ENCODE measurements around the gene ADAMTS13.
"Not testable (repeated sequence)": the region's sequence is repeated elsewhere in the genome, so short reads cannot be mapped to it uniquely, and the experiment has no call there.

Gene ADAMTS13

DNA sequence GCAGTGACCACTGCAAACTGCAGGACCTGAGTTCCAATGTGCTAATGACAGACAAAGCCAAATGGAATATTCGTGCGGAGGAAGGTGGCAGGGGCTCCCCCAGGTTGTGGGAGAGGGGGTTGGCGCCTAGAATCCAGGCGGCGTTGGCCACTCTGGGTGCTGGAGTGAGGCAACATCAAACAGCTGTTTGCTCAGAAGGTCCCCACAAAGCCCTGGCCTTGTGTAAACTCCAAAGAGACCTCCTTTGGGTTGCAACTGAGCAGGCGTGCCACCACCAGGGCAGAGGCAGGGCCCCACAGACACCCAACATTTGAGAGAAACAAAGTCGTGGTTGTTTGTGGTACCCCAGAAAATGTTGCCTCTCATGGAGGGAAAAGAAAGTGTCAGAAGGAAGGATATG lies 31.5 kb upstream of the ADAMTS13 start:
- no peak overlapping the region for H3K27ac ChIP-seq
- no peak for DNase-seq (ENCODE audit: low read depth, low spot score)

DNA sequence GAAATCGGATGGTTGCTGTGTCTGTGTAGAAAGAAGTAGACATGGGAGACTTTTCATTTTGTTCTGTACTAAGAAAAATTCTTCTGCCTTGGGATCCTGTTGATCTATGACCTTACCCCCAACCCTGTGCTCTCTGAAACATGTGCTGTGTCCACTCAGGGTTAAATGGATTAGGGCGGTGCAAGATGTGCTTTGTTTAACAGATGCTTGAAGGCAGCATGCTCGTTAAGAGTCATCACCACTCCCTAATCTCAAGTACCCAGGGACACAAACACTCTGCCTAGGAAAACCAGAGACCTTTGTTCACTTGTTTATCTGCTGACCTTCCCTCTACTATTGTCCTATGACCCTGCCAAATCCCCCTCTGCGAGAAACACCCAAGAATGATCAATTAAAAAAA lies 30.7 kb upstream of the ADAMTS13 start:
- not testable (repeated sequence) for DNase-seq (ENCODE audit: low read depth, low spot score)

DNA sequence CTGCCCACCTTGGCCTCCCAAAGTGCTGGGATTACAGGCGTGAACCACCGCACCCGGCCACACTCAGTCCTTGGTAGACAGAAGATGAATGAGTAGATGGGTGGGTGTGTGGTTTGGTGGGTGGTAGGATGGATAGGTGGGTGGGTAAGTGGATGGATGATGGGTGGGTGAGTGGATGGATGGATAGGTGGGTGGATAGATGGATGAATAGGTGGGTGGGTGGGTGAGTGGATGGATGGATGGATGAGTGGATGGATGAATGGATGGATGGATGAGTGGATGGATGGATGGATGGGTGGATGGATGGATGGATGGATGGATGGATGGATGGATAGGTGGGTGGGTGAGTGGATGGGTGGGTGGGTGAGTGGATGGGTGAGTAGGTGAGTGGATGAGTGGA lies 29.9 kb upstream of the ADAMTS13 start:
- not testable (repeated sequence) for DNase-seq (ENCODE audit: low read depth, low spot score); H3K27ac ChIP-seq

More for the DNA sequence above, 30.7 kb upstream of the ADAMTS13 start:
- H3K27ac ChIP-seq = not testable (repeated sequence)

DNA sequence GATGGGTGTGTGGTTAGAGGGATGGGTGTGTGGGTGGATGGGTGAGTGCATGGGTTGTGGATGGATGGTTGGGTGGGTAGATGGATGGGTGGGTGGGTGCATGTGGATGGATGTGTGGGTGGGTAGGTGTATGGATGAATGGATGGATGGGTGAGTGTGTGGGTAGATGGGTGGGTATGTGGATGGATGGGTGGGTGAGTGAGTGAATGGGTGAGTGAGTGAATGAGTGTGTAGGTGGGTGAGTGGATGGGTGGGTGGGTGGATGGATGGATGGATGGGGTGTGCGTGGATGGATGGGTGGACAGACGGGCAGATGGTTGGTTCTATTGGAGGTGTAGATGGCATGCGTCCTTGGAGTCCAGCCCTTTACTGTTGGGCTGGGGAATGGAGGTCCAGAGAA lies 28.8 kb upstream of the ADAMTS13 start:
- DNase-seq (ENCODE audit: low read depth, low spot score) = no peak

DNA sequence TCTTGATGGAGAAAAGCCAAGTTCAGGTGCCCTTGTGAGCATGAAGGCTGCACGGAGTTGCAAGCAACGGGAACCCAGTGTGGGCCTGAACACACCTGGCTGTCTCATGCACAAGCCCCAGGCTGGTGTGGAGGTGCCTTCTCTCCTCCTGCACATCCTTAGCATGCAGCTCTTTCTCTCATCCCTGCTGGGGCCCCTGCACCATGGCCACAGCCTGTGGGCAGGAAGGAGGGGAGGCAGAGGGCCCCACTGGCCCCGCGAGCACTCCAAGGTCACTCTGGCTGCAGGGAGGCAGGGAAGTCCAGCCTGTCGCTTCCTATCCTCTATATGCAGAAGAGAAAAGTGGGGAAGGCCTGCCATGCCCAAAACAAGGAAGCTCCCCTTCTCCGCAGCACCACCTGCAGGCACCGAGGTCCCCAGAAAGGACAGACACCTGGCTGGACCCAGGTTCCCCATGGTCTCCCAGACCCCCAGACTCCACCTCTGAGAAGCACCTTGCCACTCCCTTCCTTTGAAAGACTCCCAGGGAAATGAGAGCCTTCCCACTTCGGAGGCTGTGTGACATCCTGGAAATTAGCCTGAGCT lies 27.4 kb upstream of the ADAMTS13 start:
- H3K27ac ChIP-seq = no peak overlapping the region
- no peak for DNase-seq (ENCODE audit: low read depth, low spot score)

More for the DNA sequence above, 28.8 kb upstream of the ADAMTS13 start:
- no peak overlapping the region for H3K27ac ChIP-seq

DNA sequence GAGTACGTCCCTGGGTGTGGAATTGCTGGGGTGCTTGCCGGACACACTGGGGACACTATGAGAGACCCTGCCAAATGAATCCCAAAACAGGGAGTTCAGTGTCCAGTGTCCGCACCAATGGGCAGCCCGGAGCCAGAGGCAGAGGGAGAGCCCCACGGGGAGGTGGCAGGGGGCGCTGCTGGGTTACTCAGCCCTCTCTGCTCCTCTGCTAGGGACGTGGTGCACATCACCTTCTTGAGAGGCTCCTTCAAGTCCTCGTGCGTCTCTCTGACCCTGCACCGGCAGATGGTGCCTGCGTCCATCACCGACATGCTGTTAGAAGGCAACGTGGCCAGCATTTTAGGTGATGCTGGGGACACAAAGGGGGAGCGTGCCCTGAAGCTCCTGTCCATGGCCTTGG lies 25.2 kb upstream of the ADAMTS13 start:
- H3K27ac ChIP-seq = no peak overlapping the region
- no peak for DNase-seq (ENCODE audit: low read depth, low spot score)

DNA sequence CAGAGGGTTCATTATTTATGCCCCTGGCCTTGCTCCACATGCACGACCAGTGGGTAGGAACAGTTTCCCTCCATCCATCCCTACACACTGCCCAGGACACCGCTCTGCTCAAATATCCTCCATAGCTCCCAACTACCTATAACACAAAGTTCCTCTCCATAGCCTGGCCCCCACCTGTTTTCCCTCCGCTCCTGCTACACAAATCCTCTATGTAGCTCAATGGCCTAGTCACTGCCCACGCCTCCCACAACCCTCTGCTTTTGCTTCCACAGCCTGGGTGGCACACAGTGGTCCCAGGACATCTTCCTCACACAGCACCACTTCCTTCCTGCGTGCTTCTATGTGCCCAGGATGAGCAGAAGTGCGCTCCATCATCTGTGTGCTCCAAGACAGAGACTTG lies 24.8 kb upstream of the ADAMTS13 start:
- H3K27ac ChIP-seq = no peak overlapping the region

DNA sequence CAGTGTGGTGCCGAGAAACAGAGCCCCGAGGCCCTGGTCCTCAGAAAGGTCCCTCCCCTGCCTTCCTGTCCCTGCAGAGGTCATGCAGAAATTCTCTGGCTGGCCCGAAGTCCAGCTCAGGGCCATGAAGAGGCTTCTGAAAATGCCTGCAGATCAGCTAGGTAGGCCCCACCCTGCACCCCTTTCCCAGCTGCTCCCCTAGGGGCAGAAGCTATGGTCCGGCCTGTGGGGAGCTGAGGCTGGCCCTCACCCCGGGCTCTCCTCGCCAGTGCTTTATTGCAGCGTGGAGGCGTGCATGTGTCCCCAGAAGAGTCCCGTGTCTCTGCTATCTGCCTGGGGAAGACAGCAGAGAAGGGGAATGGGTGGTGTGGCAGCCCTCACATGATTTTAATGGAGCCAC lies 24.3 kb upstream of the ADAMTS13 start:
- no peak for DNase-seq (ENCODE audit: low read depth, low spot score)
- no peak overlapping the region for H3K27ac ChIP-seq

More for the DNA sequence above, 24.8 kb upstream of the ADAMTS13 start:
- DNase-seq (ENCODE audit: low read depth, low spot score) = no peak

DNA sequence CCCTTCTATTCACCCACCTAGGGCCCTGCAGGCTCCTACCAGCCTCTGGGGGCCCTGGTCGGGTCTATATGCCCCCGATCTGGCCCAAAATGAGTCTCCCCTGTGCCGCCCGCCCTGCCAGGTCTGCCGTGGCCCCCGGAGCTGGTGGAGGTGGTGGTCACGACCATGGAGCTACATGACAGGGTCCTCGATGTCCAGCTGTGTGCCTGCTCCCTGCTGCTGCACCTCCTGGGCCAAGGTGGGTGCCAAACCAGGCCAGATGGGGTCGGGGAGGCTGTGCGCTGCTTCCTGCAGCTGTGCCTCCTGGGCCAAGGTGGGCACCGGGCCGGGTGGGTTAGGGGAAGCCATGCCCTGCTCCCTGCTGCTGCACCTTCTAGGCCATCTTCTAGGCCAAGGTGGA lies 21.9 kb upstream of the ADAMTS13 start:
- H3K27ac ChIP-seq = no peak overlapping the region
- DNase-seq (ENCODE audit: low read depth, low spot score) = no peak

DNA sequence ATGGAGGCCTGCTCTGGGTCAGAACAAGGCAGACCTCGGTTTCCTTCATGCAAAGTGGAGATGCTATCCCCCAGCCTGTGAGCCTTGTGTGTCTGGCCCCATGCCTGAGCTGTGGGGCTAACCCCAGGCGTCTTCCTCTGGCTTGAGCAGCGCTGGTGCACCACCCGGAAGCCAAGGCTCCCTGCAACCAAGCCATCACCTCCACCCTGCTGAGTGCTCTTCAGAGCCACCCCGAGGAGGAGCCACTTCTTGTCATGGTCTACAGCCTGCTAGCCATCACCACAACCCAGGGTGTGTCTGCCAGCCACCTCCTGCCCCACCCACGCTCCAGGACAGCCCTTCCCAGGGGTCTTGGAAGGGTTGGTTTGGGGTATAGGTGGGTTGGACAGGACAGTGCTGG lies 20.6 kb upstream of the ADAMTS13 start:
- no peak for DNase-seq (ENCODE audit: low read depth, low spot score)
- no peak overlapping the region for H3K27ac ChIP-seq

DNA sequence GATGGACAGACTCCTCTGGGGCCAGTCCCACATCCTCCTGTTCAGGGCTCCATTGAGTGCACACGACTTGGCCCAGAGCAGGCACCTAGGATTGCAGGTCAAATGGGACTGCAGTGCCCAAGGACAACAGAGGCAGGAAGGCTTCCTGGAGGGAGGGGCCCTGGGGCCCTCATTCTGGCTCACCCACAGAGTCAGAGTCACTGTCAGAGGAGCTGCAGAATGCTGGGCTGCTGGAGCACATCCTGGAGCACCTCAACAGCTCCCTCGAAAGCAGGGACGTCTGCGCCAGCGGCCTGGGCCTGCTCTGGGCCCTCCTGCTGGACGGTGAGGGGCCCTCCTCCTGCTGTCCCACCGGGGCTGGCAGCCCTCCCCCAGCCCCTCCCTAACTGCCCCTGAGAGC lies 19.5 kb upstream of the ADAMTS13 start:
- no peak overlapping the region for H3K27ac ChIP-seq
- no peak for DNase-seq (ENCODE audit: low read depth, low spot score)

DNA sequence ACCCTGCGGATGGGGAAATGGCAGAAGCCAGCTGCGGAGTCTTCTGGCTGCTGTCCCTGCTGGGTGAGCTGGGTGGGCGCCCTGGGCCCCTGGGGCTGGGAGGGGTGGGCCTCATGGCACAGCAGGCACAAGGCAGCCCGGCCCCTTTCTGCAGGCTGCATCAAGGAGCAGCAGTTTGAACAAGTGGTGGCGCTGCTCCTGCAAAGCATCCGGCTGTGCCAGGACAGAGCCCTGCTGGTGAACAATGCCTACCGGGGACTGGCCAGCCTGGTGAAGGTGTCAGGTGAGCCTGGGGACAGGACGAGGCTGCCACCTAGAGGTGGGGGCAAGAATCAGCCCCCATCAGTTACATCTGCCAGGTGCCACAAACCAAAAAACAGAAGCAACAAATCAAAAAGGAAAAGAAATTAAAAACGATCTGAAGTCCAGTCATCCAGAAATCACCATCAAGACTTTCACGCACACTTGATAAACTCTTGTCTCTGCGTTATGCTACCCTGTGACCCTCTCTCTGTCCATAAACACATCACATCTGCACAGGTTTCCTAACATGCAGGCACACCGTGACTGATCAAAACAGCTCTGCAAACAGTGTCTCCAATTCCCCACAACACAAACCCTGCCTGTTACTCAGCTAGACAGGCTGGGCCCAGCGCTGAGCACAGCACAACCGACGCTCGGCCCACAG lies 18.3 kb upstream of the ADAMTS13 start:
- H3K27ac ChIP-seq = no peak overlapping the region
- DNase-seq (ENCODE audit: low read depth, low spot score) = peak; percentile 53

DNA sequence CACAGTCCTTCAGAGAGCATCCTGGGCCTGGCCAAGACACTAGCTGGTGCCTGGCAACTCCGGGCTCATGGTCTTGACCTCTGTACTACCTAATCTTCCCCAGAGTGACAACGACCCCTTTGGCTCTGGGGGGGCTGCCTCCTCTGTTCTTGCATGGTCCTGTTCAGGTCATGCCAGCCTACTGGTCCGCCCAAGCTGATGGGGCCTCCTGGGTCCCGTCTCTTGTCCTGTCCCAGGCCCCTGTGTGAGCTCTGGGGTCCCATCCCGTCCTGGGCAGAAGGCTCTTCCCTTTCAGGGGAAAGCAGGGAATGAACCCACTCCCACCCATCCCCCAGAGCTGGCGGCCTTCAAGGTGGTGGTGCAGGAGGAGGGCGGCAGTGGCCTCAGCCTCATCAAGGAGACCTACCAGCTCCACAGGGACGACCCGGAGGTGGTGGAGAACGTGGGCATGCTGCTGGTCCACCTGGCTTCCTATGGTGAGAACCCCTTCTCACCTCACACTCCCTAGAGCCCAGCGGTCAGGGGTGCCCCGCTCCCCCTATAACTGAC lies 17.6 kb upstream of the ADAMTS13 start:
- no peak overlapping the region for H3K27ac ChIP-seq
- DNase-seq (ENCODE audit: low read depth, low spot score) = no peak

DNA sequence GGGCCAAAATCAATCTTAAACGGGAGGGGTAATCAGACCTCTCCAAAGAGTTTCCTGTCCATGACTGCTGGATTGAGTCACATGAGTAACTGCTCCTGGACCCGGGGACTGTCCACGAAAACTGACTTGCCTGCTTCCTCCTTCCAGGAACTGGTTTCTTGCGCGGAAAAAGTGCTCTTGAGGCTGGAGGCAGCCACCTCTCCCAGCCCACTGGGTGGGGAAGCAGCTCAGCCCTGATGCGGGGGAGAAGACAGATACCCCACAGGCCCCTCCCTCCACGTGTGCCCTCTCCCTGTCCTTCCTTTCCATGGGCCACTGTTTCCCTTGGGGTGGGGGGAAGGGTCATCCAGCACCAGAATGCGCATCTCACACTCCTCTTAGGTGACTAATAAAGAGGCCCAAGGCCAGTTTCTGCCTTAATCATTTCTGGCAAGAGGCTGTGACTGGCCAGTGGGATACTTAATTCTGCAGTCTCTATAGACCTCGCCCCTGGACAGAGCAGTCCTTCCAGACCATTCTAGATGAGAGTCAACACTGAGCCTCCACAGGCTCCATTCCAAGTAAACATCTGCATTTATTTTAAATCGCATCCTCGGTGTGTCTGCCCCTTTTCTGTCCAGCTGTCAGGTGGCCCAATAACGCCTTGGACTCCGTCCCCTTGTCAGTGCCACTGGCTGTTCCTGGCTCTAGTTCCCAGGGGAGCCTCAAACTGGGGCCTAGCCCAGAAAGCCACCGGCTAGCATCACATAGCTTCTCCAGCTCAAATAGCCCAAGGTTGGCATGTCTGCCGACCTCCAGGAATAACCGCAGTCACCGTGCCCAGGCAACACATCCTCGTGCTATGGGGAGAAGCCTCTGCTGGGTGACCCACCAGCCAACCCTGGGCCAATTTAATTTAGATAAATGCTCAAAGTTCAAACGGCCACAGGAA lies 16.4 kb upstream of the ADAMTS13 start:
- H3K27ac ChIP-seq = no peak overlapping the region
- DNase-seq (ENCODE audit: low read depth, low spot score) = no peak

DNA sequence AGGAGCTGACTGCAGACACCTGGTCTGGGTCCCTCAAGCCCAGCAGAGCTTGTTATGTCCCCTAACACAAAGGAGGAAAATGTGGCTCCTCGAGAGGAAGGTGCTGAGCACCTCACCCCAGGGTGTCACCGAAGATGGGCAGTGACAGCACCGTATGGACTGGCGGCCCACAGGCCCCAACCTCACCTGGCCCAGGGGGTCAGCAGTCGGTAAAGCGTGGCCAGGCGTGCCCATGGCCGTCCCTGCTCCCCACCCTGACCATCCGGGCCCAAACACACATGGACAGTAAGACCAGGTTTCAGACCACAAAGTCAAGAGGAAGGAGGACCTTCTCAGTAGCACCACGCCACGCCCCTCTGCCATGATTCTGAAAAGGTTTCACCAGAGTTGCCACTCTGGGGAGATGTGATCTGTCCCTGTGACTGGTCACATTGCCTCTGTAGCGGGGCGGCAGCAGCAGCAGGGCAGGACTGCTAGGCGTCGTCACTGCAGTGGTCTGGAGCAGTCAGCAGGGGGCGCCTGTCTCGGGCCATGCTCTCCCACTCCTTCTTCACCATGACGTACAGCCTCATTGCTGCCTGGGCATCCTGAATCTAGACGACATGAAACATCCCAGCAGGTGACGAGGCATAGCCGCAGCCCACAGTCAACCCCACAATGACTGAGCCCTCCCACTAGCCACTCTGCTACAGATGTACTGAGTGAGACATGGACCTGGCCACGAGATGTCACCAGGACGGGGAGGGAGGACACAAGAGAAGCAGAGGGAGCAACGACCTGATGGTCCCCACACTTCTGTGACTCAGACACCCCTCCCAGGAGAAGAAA lies 15.5 kb upstream of the ADAMTS13 start:
- no peak overlapping the region for H3K27ac ChIP-seq
- no peak for DNase-seq (ENCODE audit: low read depth, low spot score)

DNA sequence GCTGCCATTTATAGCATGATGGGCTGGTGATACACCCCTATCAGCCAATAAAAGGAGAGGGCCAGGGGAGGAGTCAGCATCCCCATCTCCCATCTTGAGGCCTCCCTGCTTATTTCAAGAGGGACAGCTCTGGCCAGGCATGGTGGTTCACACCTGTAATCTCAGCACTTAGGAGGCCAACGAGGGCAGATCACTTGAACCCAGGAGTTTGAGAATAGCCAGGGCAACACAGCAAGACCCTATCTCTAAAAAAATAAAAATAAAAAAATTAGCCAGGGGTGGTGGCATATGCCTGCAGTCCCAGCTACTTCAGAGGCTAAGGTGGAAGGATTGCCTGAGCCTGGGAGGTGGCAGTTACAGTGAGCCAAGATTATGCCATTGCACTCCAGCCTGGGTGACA lies 14.1 kb upstream of the ADAMTS13 start:
- H3K27ac ChIP-seq = no peak overlapping the region
- no peak for DNase-seq (ENCODE audit: low read depth, low spot score)

DNA sequence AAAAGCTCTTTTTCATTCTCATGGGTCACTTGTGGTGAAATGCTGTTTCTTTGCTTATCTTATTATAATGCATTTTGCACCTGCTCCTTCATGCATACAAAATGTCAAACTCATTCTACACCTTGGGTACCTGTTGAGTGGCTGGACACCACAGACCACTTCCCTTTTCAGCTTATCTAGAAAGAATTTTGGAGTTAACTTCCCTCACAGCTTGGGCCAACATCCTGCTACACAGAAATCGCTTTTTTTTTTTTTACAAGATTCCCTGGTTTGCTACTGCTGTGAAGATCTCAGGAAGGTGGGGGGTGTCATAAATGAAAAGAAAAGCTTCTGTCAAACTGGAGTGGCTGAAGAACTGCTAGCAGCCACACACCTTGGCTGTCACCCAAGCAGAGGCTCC lies 7.0 kb upstream of the ADAMTS13 start:
- no peak overlapping the region for H3K27ac ChIP-seq
- DNase-seq (ENCODE audit: low read depth, low spot score) = no peak

DNA sequence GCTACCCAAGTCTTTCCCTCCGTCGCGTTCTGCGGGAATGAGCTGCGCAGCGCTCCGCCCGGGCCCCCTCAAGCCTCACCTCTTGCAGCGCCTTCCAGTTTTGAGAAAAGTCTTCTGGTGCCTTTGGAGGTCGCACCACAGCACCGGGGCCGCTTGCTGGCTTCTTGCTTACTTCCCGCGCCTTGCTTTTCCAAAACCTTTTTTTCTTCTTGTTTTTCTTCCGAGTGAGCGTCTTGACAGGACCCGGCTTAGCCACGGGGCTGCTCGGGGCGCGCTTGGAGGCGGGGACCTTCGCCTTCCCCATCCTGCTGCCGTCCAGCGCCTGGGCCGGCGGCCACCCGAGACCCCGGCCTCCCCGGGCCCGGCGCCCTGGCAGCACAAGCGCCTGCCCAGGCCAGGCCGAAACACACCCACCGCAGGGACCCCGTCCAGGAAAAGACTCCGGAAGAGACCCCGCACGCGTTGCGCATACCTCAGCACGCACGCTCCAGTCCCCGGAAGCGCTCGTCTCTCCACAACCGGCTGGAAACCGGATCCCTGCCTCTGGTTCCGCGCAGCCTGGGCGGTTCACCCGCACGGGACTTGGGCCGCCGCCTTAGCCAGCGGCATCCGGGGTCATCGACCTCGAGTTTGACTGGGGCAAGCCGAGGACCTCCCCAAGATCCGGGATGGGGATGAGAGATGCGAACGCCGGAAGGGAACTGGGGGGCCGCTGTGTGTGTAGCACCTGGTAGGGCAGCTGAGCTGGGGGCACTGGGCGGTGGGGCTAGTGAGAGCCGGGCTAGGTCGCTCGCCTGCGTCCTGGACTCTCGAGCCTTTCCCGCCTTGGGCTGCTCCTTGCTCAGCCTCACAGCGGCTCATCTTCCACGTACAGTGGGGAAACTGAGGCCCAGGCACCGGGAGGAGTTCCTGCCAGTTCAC lies 4.4 kb upstream of the ADAMTS13 start, which contains the start of gene REXO4:
REXO4 (minus strand) TSS at position 470 of the 921 bp plus-strand sequence; CDS start at position 304, 166 bp downstream.
- peak; percentile 31 for DNase-seq (ENCODE audit: low read depth, low spot score)
- peak within 1 kb of the TSS; percentile 57 for H3K27ac ChIP-seq

DNA sequence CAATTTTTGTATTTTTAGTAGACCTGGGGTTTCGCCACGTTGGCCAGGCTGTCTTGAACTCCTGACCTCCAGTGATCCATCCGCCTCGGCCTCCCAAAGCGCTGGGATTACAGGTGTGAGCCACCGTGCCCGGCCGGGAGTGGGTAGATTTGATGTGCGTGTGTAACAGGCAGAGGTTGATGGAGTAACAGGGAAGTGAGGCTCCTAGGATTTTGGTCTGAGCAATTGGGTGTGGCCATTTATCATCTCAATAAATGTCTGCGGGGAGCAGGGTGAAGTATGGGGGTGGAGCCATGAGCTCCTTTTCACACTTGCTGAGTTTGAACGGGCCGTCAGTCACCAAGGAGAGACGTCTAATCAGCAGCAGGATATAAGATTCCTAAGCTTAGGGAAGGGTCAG lies 3.2 kb upstream of the ADAMTS13 start:
- no peak overlapping the region for H3K27ac ChIP-seq
- DNase-seq (ENCODE audit: low read depth, low spot score) = no peak

All from epithelial cell of prostate (primary cell).